Endodermal cell (in vitro differentiated cells): ENCODE data around the gene KCND1. TPM values are rescaled to one million over a fixed set of nuclear protein-coding genes. Genes with fewer than 3 reads are reported as not detected.
A peak's percentile ranks its signal among the peaks of the same experiment; 100 is the strongest.

ENCODE experiments used
- DNase-seq: peaks from one replicate; pipeline ENCODE4 v3.0.0-alpha.2; 2017
- H3K27ac ChIP-seq: 2 replicates; pipeline ENCODE4 v1.5.1; 2013; ENCODE audit warnings: mild to moderate bottlenecking, low read depth, low read length, moderate library complexity
- H3K27me3 ChIP-seq: 2 replicates; pipeline ENCODE4 v1.6.1; 2013; ENCODE audit warnings: mild to moderate bottlenecking, low read length, moderate library complexity; ENCODE audit not compliant: insufficient read depth, control insufficient read depth, poor library complexity, severe bottlenecking
- H3K36me3 ChIP-seq: 2 replicates; pipeline ENCODE4 v1.7.0; 2013; ENCODE audit warnings: mild to moderate bottlenecking, low read length, moderate library complexity; ENCODE audit not compliant: control insufficient read depth, insufficient read depth
- H3K4me1 ChIP-seq: one replicate; pipeline ENCODE4 v1.7.0; 2013; ENCODE audit warnings: low read length; ENCODE audit not compliant: control insufficient read depth, insufficient read depth
- H3K4me3 ChIP-seq: 2 replicates; pipeline ENCODE4 v1.5.1; 2013; ENCODE audit warnings: mild to moderate bottlenecking, low read length, moderate library complexity
- H3K9ac ChIP-seq: 2 replicates; pipeline ENCODE4 v1.6.1; 2013; ENCODE audit warnings: mild to moderate bottlenecking, low read length, moderate library complexity; ENCODE audit not compliant: poor library complexity, severe bottlenecking; ENCODE audit errors: extremely low read depth
- H3K9me3 ChIP-seq: 2 replicates; pipeline ENCODE4 v1.6.1; 2013; ENCODE audit warnings: mild to moderate bottlenecking, low read length, moderate library complexity; ENCODE audit not compliant: control insufficient read depth
- H3K27ac Mint-ChIP-seq: 2 replicates; pipeline ENCODE4 v1.8.0; 2020; ENCODE audit warnings: mixed read lengths
- H3K27me3 Mint-ChIP-seq: 2 replicates; pipeline ENCODE4 v1.8.0; 2021; ENCODE audit warnings: mild to moderate bottlenecking, mixed read lengths; ENCODE audit not compliant: insufficient read depth
- H3K36me3 Mint-ChIP-seq: 2 replicates; pipeline ENCODE4 v1.8.0; 2020; ENCODE audit warnings: low read depth, mixed read lengths
- H3K4me1 Mint-ChIP-seq: 2 replicates; pipeline ENCODE4 v1.8.0; 2020; ENCODE audit warnings: mixed read lengths
- H3K4me3 Mint-ChIP-seq: 2 replicates; pipeline ENCODE4 v1.8.0; 2020; ENCODE audit warnings: mild to moderate bottlenecking, moderate library complexity, mixed read lengths
- H3K9me3 Mint-ChIP-seq: 2 replicates; pipeline ENCODE4 v1.8.0; 2020; ENCODE audit warnings: mild to moderate bottlenecking, mixed read lengths
- CTCF ChIP-seq: fragments of 200-600 bp; sonication (generic); conservative IDR thresholded peaks from 2 replicates; pipeline ENCODE4 v1.5.0; 2021; ENCODE audit warnings: antibody characterized with exemption, mild to moderate bottlenecking
- WGBS, 2 experiments: methylation state at CpG; one replicate each; pipeline versions ENCODE4 v1.1.5 to v1.1.7; 2013; ENCODE audit warnings: missing lambda C conversion rate in 2 of 2, mixed read lengths in 1 of 2; ENCODE audit not compliant: insufficient coverage in 1 of 2, insufficient read length in 1 of 2; 5-methylcytosine and 5-hydroxymethylcytosine counted together
- total RNA-seq, 2 donors: library from RNA; stranded (reverse); fragmentation: NEBNext Ultra II Directional in 1 of 2; extraction: Animal tissue kit (Norgen Biotek cat#: 25700) in 1 of 2; gene quantifications; 2 replicates in 1 of 2; 3 replicates in 1 of 2; pipeline ENCODE4 v1.2.1, GENCODE V29; 2021

KCND1 gene
- total RNA-seq, 2 donors from 2014 or later, result 3.6 to 7.0 TPM

DNA sequence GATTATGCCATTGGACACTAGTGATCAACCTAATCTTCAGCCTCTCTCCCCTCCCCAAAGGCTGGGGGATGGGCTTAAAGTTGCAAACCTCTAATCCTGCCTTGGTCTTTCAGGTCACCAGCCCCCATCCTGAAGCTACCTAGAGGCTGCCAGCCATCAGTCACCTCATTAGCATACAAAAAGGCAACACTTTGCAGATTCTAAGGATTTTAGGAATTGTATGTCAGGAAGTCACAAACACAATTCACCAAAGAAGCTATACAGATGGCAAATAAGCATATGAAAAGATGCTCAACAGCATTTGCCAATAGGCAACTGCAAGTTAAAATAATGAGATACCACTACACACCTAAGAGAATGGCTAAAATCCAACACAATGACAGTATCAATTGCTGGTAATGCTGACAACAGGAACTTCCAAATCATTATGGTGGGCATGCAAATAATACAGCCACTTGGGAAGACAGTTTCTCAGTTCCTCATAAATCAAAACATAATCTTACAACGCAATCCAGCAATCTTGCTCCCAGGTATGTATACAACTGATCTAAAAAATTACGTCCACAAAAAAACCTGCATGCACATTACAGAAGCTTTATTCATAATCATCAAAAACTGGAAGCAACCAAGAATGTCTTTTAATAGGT lies 43.8 kb downstream of the KCND1 start:
- no peak overlapping the region for H3K4me3 ChIP-seq
- H3K9me3 ChIP-seq, result no peaks in the 10 kb centered on the region
- TF ChIP-seq CTCF, result no peak
- peak overlapping the region; percentile 92 for H3K27ac Mint-ChIP-seq
- H3K36me3 Mint-ChIP-seq, result peaks cover 47% of the 10 kb centered on the region
- H3K27me3 Mint-ChIP-seq, result no peaks in the 10 kb centered on the region
- DNase-seq, result peak; percentile 82
- H3K27me3 ChIP-seq, result no peaks in the 10 kb centered on the region
- H3K4me3 Mint-ChIP-seq, result peak overlapping the region; percentile 45
- H3K27ac ChIP-seq, result no peak overlapping the region
- H3K9me3 Mint-ChIP-seq, result peaks cover 57% of the 10 kb centered on the region
- H3K9ac ChIP-seq, result no peak overlapping the region
- peaks cover 25% of the 10 kb centered on the region for H3K4me1 Mint-ChIP-seq
- peaks cover 24% of the 10 kb centered on the region for H3K36me3 ChIP-seq
- H3K4me1 ChIP-seq, result no peaks in the 10 kb centered on the region
- WGBS, 2 experiments, result 13% methylated on average over 2 of the region's 2 CpGs; no CpG with 5 or more reads in 1 of the 2 experiments

DNA sequence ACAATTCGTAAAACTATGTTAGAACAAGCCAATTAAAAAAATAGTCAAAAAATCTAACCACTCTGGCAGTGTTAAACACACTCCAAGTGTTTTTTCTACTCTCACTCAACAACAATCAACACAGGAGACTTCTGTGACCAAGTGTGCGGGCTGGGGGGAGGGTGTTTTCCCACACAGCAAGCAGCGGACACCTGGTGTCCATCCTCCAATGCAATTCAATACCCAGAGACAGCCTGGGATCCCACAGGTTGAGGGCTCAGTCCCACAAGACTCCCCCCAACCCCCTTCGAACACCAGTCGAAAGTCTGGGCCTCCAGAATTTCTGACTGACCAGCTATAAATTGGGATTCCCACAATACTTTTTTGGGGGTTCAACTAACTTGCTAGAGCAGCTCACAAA lies 44.5 kb downstream of the KCND1 start:
- peak overlapping the region; percentile 92 for H3K27ac Mint-ChIP-seq
- H3K27me3 Mint-ChIP-seq, result no peaks in the 10 kb centered on the region
- Histone ChIP-seq H3K27me3 (no peaks in the 10 kb centered on the region), H3K9me3 (no peaks in the 10 kb centered on the region), H3K27ac (no peak overlapping the region), H3K4me3 (peak overlapping the region; percentile 17), H3K9ac (no peak overlapping the region), H3K4me1 (no peaks in the 10 kb centered on the region), H3K36me3 (peaks cover 22% of the 10 kb centered on the region)
- peaks cover 25% of the 10 kb centered on the region for H3K4me1 Mint-ChIP-seq
- TF ChIP-seq CTCF, result no peak
- peaks cover 58% of the 10 kb centered on the region for H3K9me3 Mint-ChIP-seq
- H3K36me3 Mint-ChIP-seq, result peaks cover 48% of the 10 kb centered on the region
- peak; percentile 80 for DNase-seq
- peak overlapping the region; percentile 45 for H3K4me3 Mint-ChIP-seq
- WGBS, 2 experiments, result 37% methylated on average over 4 of the region's 5 CpGs; no CpG with 5 or more reads in 1 of the 2 experiments

DNA sequence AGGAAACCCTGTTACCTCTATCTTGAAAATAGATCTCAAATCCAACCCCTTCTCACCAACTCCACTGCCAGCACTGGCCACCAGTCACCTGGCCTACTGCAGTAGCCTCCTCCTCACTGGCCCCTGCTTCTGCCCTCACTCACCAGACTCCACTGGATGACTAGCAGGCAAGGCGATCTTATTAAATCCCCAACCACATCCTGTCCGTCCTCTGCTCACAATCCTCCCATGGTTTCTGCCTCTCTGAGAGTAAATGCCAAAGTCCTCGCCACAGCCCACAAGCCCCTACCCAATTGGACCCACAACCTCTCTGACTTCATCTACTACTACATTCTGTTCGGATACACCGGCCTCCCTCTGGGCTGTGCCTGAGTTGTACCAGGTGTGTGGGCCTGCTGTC lies 47.4 kb downstream of the KCND1 start:
- H3K4me1 ChIP-seq, result no peaks in the 10 kb centered on the region
- no peak for DNase-seq
- H3K36me3 Mint-ChIP-seq, result peaks cover 35% of the 10 kb centered on the region
- no peak overlapping the region for H3K4me3 Mint-ChIP-seq
- WGBS, 2 experiments, result 90 to 100% methylated on average over 2 to 5 of the region's 5 CpGs
- no peaks in the 10 kb centered on the region for H3K27me3 ChIP-seq
- peaks cover 63% of the 10 kb centered on the region for H3K9me3 Mint-ChIP-seq
- no peak for TF ChIP-seq CTCF
- no peak overlapping the region for H3K4me3 ChIP-seq
- H3K27ac ChIP-seq, result no peak overlapping the region
- H3K27me3 Mint-ChIP-seq, result no peaks in the 10 kb centered on the region
- H3K9me3 ChIP-seq, result no peaks in the 10 kb centered on the region
- H3K9ac ChIP-seq, result no peak overlapping the region
- peaks cover 14% of the 10 kb centered on the region for H3K36me3 ChIP-seq
- H3K27ac Mint-ChIP-seq, result peak overlapping the region; percentile 8
- peaks cover 40% of the 10 kb centered on the region for H3K4me1 Mint-ChIP-seq
